SK-N-MC (cell line): ENCODE data around the gene CCDC57.

Experiments
- DNase-seq: peaks from one replicate; pipeline ENCODE4 v3.0.0-alpha.2; 2011; ENCODE audit warnings: low read depth, low spot score
- H3K27ac ChIP-seq: fragments of 200-600 bp; sonication (generic); 2 replicates; pipeline ENCODE4 v1.5.1; 2016; ENCODE audit warnings: mixed run types
- H3K36me3 ChIP-seq: fragments of 200-600 bp; sonication (generic); 2 replicates; pipeline ENCODE4 v1.6.1; 2017; ENCODE audit warnings: antibody characterized with exemption, low read length, mixed read lengths; ENCODE audit not compliant: insufficient read depth
- H3K4me3 ChIP-seq: fragments of 200-600 bp; sonication (generic); 2 replicates; pipeline ENCODE4 v1.5.1; 2016
- H3K9ac ChIP-seq: fragments of 200-600 bp; sonication (generic); 2 replicates; pipeline ENCODE4 v1.8.0; 2017; ENCODE audit warnings: mixed run types, mixed read lengths; ENCODE audit not compliant: insufficient read length
- H3K9me3 ChIP-seq: fragments of 200-600 bp; sonication (generic); 2 replicates; pipeline ENCODE4 v1.6.1; 2017; ENCODE audit warnings: low read depth, mild to moderate bottlenecking, antibody characterized with exemption, low read length, moderate library complexity, mixed read lengths
- EZH2 ChIP-seq: fragments of 200-600 bp; sonication (generic); IDR thresholded peaks from one replicate; pipeline ENCODE4 v1.6.1; 2017; ENCODE audit warnings: antibody characterized with exemption
- FOXP2 ChIP-seq: optimal IDR thresholded peaks from 2 replicates; pipeline ENCODE3; 2011; ENCODE audit warnings: mild to moderate bottlenecking, moderate library complexity; ENCODE audit not compliant: insufficient read depth; ENCODE audit errors: extremely low read length, control extremely low read depth
- POLR2AphosphoS5 ChIP-seq: IDR thresholded peaks from 2 replicates; pipeline ENCODE4 v1.6.1; 2012; ENCODE audit warnings: mild to moderate bottlenecking, low read depth, low read length, borderline replicate concordance

Gene CCDC57

GRCh38 chr17:82054351-82055022 is 158.2 kb downstream of the CCDC57 start:
- H3K36me3 ChIP-seq: peaks cover 32% of the 10 kb centered on the region; the same call in 1 of the 2 replicates
- no peak overlapping the region for H3K27ac ChIP-seq
- no peak for DNase-seq

GRCh38 chr17:82053556-82054263 is 158.9 kb downstream of the CCDC57 start:
- Histone ChIP-seq H3K4me3 (no peak overlapping the region), H3K9ac (no peak overlapping the region), H3K36me3 (peaks cover 32% of the 10 kb centered on the region; the same call in 1 of the 2 replicates), H3K9me3 (no peaks in the 10 kb centered on the region), H3K27ac (no peak overlapping the region)
- TF ChIP-seq POLR2AphosphoS5 (no peak), FOXP2 (no peak), EZH2 (no peak)
- no peak for DNase-seq

More at GRCh38 chr17:82054351-82055022, 158.2 kb downstream of the CCDC57 start:
- Histone ChIP-seq H3K4me3 (no peak overlapping the region), H3K9me3 (no peaks in the 10 kb centered on the region), H3K9ac (no peak overlapping the region)
- TF ChIP-seq FOXP2 (no peak), EZH2 (no peak), POLR2AphosphoS5 (no peak)

- peak overlapping the region; percentile 94 for H3K4me3 ChIP-seq
- TF ChIP-seq EZH2: no peak
- no peak for TF ChIP-seq POLR2AphosphoS5
- peak overlapping the region; percentile 83 for H3K9ac ChIP-seq
- H3K27ac ChIP-seq: no peak overlapping the region
- no peak for DNase-seq
- peaks cover 31% of the 10 kb centered on the region; the same call in 1 of the 2 replicates for H3K36me3 ChIP-seq
- H3K9me3 ChIP-seq: no peaks in the 10 kb centered on the region
Observed at GRCh38 chr17:82053130-82053529, 159.5 kb downstream of the CCDC57 start.

GRCh38 chr17:82052638-82053059 is 160.0 kb downstream of the CCDC57 start:
- Histone ChIP-seq H3K27ac (no peak overlapping the region), H3K4me3 (peak overlapping the region; percentile 94), H3K9ac (peak overlapping the region; percentile 83), H3K9me3 (no peaks in the 10 kb centered on the region), H3K36me3 (peaks cover 26% of the 10 kb centered on the region; the same call in 1 of the 2 replicates)
- DNase-seq: no peak
- TF ChIP-seq POLR2AphosphoS5 (no peak), FOXP2 (no peak), EZH2 (no peak)

- DNase-seq: no peak
- H3K9ac ChIP-seq: peak within 1 kb of the TSS; percentile 83
- peaks cover 23% of the 10 kb centered on the region; the same call in 1 of the 2 replicates for H3K36me3 ChIP-seq
- H3K4me3 ChIP-seq: peak within 1 kb of the TSS; percentile 94
- no peaks in the 10 kb centered on the region for H3K9me3 ChIP-seq
- peak; percentile 64 for TF ChIP-seq POLR2AphosphoS5
- no peak for TF ChIP-seq FOXP2
- no peak within 1 kb of the TSS for H3K27ac ChIP-seq
Observed at GRCh38 chr17:82051776-82052637, 160.6 kb downstream of the CCDC57 start, which contains the start of the genes GPS1 and RFNG. GPS1 (plus strand) TSS chr17:82051898; CDS start chr17:82051932, 34 bp downstream. RFNG (minus strand) TSS chr17:82051811; CDS start chr17:82051766, 45 bp downstream.
